ENCODE results near the gene EHHADH. TPM values are rescaled to one million over a fixed set of nuclear protein-coding genes. Genes with fewer than 3 reads are reported as not detected.

Gene EHHADH
- total and polyA plus RNA-seq, 2 of the 13 experiments (the other 11 are each of a cell fraction or from before 2014, with no cell fraction given), result 14.5 to 38.9 TPM

GRCh38 chr3:185152410-185153170 lies 101.3 kb downstream of the EHHADH start, which contains the start of gene C3orf70:
Gene C3orf70, minus strand, starts transcription at chr3:185153060. Its CDS starts 237 bp downstream, at chr3:185152823.
- Histone ChIP-seq H3K4me2 (ENCODE audit: low read depth, low read length) (peak within 1 kb of the TSS; percentile 72), H4K20me1 (ENCODE audit: insufficient read depth, low read length) (no peaks in the 10 kb centered on the region), H3K36me3 (replicated peaks in 1 of 2; ENCODE audit: control insufficient read depth in 1 of 2, insufficient read depth in 2 of 2, low read length in 2 of 2) (no peaks in the 10 kb centered on the region), H3K79me2 (ENCODE audit: insufficient read depth, low read length) (no peaks in the 10 kb centered on the region), H2AFZ (ENCODE audit: low read length) (no peak within 1 kb of the TSS), H3K9me3 (ENCODE audit: low read length) (no peaks in the 10 kb centered on the region), H3K27ac (ENCODE audit: extremely low read length, insufficient read depth, low read length) (no peak within 1 kb of the TSS), H3K4me1 (ENCODE audit: insufficient read depth, low read length) (peaks cover 32% of the 10 kb centered on the region), H3K4me3 (replicated peaks in 1 of 3; ENCODE audit: insufficient read depth in 1 of 3, low read depth in 2 of 3, low read length in 3 of 3) (peak within 1 kb of the TSS; percentile 51 to 71 (median 65)), H3K27me3 (ENCODE audit: control insufficient read depth in 1 of 2, insufficient read depth in 2 of 2, low read length in 2 of 2) (peaks cover 4 to 26% of the 10 kb centered on the region in 2 experiments; a peak in 4 of 5 replicates), H3K9ac (ENCODE audit: insufficient read depth, low read depth, low read length) (peak within 1 kb of the TSS; percentile 47)
- 2% methylated on average over 32 of the region's 113 CpGs for WGBS (ENCODE audit: low lambda C conversion rate)
- no TSS peak for BruUV-seq (replicated peaks)
- intact Hi-C loops (cut with micrococcal nuclease; ENCODE audit: unreplicated experiment) (no loop called here), in situ Hi-C loops (cut with HindIII; ENCODE audit: extremely low pct_ligation_motif_present, low pct_unique_long_range_greater_than_20kb) (no loop called here)
- CTCF ChIA-PET (ENCODE audit: low intra/inter-chr PET ratio, low total read pairs), result no interaction called here
- DNase-seq (ENCODE audit: low spot score), result no peak
- FAIRE-seq, result no peak
- POLR2A ChIA-PET, result no interaction called here
- ATAC-seq, result peak; percentile 82
- no peak for TF ChIP-seq ZNF83 (CRISPR knock-in tag; IDR thresholded peaks at IDR 0.05; ENCODE audit: borderline replicate concordance)
- TF ChIP-seq ERF (CRISPR knock-in tag; IDR thresholded peaks at IDR 0.05), result no peak
- TF ChIP-seq ZNF317 (CRISPR knock-in tag; IDR thresholded peaks at IDR 0.05), result no peak
- TF ChIP-seq, protein P1, sequence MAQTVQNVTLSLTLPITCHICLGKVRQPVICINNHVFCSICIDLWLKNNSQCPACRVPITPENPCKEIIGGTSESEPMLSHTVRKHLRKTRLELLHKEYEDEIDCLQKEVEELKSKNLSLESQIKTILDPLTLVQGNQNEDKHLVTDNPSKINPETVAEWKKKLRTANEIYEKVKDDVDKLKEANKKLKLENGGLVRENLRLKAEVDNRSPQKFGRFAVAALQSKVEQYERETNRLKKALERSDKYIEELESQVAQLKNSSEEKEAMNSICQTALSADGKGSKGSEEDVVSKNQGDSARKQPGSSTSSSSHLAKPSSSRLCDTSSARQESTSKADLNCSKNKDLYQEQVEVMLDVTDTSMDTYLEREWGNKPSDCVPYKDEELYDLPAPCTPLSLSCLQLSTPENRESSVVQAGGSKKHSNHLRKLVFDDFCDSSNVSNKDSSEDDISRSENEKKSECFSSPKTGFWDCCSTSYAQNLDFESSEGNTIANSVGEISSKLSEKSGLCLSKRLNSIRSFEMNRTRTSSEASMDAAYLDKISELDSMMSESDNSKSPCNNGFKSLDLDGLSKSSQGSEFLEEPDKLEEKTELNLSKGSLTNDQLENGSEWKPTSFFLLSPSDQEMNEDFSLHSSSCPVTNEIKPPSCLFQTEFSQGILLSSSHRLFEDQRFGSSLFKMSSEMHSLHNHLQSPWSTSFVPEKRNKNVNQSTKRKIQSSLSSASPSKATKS (CRISPR knock-in tag; IDR thresholded peaks at IDR 0.05), result no peak
- no peak for TF ChIP-seq NR2C2 (CRISPR knock-in tag; IDR thresholded peaks at IDR 0.05; ENCODE audit: borderline replicate concordance)
- no peak; the same call in 1 of the 2 replicates for TF ChIP-seq CENPT (CRISPR knock-in tag; IDR thresholded peaks at IDR 0.05; ENCODE audit: low read depth)
- no peak for TF ChIP-seq ZNF12 (CRISPR knock-in tag; IDR thresholded peaks at IDR 0.05)
- no peak for TF ChIP-seq PHF20 (CRISPR knock-in tag; IDR thresholded peaks at IDR 0.05)
- no peak for TF ChIP-seq SAP130 (CRISPR knock-in tag; IDR thresholded peaks at IDR 0.05; ENCODE audit: low read depth)
- TF ChIP-seq ZNF577 (CRISPR knock-in tag; IDR thresholded peaks at IDR 0.05; ENCODE audit: borderline replicate concordance, low read depth), result no peak
- no peak for TF ChIP-seq CBX2 (IDR thresholded peaks at IDR 0.05; ENCODE audit: low read depth, low read length)
- TF ChIP-seq CBX2 (CRISPR knock-in tag; IDR thresholded peaks at IDR 0.05; ENCODE audit: low read depth), result peak; percentile 60; the same call in 1 of the 2 replicates
- TF ChIP-seq ZNF780A (CRISPR knock-in tag; IDR thresholded peaks at IDR 0.05), result 0 out of 2 replicates have a peak, but pooled peaks have one; percentile 30
- TF ChIP-seq SPEN (CRISPR knock-in tag; IDR thresholded peaks at IDR 0.05; ENCODE audit: low read depth), result no peak
- TF ChIP-seq SRSF9 (IDR thresholded peaks at IDR 0.05; ENCODE audit: borderline replicate concordance, insufficient read depth, low read depth, low read length, poor library complexity, severe bottlenecking), result no peak
- peak; percentile 32; the same call in 1 of the 2 replicates for TF ChIP-seq ISL2 (CRISPR knock-in tag; IDR thresholded peaks at IDR 0.05)
- no peak for TF ChIP-seq ZNF543 (CRISPR knock-in tag; IDR thresholded peaks at IDR 0.05)
- no peak for TF ChIP-seq NR2F1 (CRISPR knock-in tag; IDR thresholded peaks at IDR 0.05)
- no peak for TF ChIP-seq FOXJ3 (CRISPR knock-in tag; IDR thresholded peaks at IDR 0.05; ENCODE audit: borderline replicate concordance)
- no peak for TF ChIP-seq ZNF616 (CRISPR knock-in tag; IDR thresholded peaks at IDR 0.05; ENCODE audit: low read depth)
- TF ChIP-seq, protein P2, sequence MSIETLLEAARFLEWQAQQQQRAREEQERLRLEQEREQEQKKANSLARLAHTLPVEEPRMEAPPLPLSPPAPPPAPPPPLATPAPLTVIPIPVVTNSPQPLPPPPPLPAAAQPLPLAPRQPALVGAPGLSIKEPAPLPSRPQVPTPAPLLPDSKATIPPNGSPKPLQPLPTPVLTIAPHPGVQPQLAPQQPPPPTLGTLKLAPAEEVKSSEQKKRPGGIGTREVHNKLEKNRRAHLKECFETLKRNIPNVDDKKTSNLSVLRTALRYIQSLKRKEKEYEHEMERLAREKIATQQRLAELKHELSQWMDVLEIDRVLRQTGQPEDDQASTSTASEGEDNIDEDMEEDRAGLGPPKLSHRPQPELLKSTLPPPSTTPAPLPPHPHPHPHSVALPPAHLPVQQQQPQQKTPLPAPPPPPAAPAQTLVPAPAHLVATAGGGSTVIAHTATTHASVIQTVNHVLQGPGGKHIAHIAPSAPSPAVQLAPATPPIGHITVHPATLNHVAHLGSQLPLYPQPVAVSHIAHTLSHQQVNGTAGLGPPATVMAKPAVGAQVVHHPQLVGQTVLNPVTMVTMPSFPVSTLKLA (IDR thresholded peaks at IDR 0.05), result no peak
- TF ChIP-seq TMF1 (CRISPR knock-in tag; IDR thresholded peaks at IDR 0.05; ENCODE audit: low read depth), result peak; percentile 83
- TF ChIP-seq SIN3B (IDR thresholded peaks at IDR 0.05; ENCODE audit: low read length), result no peak
